GM12872 (cell line): ENCODE measurements around the gene FAM181B.

ENCODE experiments used
- CTCF ChIP-seq: IDR thresholded peaks from 3 replicates; pipeline ENCODE4 v1.5.1; 2011; ENCODE audit warnings: low read depth, mild to moderate bottlenecking, low read length, moderate library complexity; ENCODE audit not compliant: insufficient read depth

Gene FAM181B

DNA sequence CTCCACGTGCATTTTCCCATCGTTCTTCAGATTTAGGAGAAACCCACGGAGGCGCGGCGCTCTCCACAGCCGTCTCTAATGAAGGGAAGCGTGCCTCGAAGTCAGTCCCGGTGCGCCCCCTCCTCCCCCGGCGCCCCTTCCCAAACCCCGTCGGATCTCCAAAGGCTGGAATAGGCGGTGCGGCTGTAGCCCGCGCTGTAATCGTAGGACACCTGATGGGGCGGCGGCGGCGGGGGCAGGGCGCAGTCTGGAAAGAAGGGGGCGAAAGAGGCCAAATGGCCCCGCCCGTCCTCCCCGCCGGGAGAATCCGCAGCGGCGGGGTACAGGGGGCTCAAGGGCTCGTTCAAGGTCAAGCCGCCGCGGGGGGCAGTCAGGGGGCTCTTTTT is 1.3 kb downstream of the FAM181B start:
- TF ChIP-seq CTCF: no peak

- TF ChIP-seq CTCF: no peak
These were observed 1.9 kb downstream of the FAM181B start for GRCh38 chr11:82731691-82732277.

DNA sequence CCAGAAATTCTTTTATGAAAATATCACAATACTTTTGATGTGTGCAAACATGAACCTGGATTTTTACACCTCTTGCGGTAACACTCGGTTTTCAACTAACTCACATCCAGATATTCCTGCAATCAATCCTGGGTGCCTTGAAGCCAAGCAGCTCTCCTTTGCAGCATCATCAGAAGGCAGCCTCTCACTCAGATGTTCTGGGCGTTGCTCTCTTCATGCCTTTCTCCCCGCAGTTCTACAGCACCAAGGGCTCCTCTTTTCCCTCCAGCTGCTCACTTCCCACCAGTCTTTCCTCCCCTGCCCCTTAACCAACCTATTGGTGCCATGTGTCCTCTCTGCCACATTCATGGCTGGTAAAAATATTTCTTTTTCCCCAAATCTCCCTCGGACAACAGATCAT is 2.9 kb downstream of the FAM181B start:
- no peak for TF ChIP-seq CTCF

GRCh38 chr11:82730286-82730685 is 3.4 kb downstream of the FAM181B start:
- TF ChIP-seq CTCF: no peak

DNA sequence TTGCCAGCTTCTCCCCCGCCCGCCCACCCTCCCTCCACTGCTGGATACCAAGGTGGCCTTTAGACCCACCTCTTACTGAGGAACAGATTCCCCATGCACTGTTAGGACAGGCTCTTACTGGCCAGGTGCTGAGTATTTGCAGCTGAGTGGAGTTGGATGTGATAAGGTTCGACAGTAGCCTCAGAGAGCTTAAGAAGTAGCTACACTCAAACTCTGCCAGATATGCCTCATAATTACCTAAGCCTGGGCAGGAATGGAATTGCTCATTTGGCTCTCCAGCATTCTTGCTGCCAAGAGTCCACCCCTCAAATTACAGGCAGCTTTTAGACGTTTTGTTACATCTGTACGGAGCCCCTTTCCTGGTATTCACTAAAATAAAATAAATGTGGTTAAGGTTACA is 9.6 kb downstream of the FAM181B start:
- no peak for TF ChIP-seq CTCF

GRCh38 chr11:82722231-82722630 is 11.4 kb downstream of the FAM181B start:
- TF ChIP-seq CTCF: no peak

- TF ChIP-seq CTCF: no peak
These were observed 13.2 kb downstream of the FAM181B start for GRCh38 chr11:82720267-82721065.
